ENCODE measurements around the gene HTT.
A peak's percentile ranks its signal among the peaks of the same experiment; 100 is the strongest.

Gene HTT

DNA sequence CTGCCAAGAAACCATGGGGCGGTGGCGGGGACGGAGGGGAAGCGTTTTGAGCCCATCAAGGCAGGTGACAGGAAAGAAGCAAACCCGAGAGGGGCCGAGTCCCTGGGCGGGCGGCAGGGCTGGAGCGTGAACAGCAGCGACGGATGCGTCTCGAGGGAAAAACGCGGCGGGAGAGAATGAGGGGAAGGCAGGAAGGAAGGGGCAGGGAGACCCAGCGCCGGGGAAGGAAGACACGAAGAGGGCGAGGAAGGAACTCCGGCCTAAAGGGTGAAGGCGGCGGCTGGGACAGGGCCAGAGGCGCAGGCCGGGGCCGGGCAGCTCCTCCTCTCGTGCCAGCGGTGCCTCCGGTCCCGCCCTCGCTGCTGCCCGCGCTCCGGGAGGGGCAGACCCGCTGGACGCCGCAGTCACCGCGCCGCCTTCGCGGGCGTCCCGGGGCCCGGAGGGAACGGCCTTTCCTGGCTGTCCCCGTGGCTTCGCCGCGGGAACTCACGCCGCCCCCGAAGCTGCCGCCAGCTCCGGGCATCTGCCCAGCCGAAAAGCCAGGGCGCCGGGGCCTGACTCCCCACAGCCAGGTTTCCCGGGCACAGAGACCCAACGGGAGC, 217.6 kb downstream of the HTT start:
- DNase-seq (ENCODE audit: low read depth) = no peak

DNA sequence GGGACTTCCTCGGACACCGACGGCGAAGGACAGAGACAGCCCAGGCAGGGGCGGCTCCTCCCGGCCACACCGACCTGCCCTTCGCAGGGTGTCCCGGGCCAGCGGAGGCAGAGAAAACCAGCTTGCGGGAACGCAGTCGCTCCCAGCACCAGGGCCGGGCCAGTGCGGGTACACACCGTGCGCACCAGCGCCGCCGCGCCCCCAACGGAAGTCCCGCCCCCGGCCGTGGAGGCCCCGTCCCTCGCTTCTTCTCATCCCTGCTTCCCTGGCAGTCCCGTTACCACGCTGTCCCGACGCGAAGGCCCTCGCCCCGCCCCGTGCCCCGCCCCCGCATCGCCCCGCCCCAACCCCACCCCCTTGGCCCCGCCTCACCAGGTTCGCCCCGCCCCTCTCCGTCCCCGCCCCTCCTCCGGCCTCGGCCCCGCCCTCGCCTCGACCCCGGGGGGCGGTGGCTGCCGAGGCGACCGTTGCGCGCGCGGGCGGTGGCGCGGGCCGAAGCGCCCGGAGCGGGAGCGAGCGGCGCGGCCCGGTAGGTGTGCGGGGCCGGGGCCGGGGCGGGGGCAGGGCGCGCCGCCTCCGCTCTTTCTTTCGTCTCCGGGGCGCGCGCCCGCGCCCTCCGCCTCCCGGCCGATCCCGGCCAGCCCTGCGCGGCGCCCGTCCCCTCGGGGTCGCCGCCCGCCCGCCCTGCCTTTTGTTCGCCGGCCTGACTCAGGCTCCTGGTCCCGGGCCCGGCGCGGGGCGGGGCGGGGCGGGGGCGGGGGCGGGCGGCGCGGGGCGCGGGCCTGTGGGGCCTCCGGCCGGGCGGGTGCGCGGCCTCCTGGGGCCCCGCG, 218.3 kb downstream of the HTT start, which contains the start of gene RGS12:
RGS12 (plus strand) TSS at position 451 of the 830 bp plus-strand sequence. CDS start 23,150 bp downstream, outside the sequence.
- DNase-seq (ENCODE audit: low read depth) = peak; percentile 67
